ENCODE results near the gene PHC3.

DNA sequence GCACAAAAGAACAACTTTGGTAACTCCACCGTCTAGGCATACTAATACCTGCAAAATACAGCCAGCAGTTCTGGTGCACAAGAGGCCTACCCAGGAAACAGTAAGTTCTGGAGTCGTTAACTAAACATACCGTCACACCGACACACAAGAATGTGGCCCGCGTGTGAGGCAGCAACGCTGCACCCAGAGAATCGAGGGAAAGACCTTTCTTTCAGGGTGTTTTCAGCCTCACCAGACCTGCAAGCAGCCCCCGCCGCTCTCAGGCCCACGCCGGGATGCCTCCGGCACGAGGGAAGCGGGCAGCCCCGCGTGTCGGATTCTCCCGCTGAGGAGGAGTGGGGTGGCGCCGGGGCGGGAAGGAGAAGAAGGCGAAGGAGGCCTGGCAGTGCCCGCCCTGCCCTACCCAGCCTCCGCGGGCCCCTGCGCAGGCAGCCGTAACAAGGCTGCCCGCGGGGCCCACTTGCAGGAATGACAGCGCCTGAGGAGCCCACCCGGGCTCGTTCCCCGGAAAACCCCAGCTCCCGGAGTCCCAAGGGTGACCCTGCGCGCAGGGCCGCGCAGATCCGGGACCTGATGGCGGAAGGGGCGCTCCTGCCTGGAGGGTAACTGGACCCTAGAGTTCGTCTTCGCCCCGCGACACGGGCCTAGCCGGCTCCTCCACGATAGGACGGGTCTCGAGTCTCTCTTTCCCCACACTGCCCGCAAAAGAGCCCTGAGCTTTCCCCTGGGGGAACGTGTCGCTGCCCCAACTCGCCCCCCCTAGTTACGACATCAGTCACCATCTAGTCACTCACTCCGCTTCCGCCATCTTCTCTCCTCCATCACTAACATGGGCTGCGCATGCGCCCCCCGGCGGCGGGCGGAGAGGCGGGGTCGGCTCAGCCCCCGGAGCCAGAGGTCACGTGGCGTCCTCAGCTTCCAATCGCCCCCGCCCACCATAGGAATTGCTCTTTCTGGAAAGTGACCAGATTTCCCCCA, at the start of gene PHC3:
- TF ChIP-seq, protein P1, sequence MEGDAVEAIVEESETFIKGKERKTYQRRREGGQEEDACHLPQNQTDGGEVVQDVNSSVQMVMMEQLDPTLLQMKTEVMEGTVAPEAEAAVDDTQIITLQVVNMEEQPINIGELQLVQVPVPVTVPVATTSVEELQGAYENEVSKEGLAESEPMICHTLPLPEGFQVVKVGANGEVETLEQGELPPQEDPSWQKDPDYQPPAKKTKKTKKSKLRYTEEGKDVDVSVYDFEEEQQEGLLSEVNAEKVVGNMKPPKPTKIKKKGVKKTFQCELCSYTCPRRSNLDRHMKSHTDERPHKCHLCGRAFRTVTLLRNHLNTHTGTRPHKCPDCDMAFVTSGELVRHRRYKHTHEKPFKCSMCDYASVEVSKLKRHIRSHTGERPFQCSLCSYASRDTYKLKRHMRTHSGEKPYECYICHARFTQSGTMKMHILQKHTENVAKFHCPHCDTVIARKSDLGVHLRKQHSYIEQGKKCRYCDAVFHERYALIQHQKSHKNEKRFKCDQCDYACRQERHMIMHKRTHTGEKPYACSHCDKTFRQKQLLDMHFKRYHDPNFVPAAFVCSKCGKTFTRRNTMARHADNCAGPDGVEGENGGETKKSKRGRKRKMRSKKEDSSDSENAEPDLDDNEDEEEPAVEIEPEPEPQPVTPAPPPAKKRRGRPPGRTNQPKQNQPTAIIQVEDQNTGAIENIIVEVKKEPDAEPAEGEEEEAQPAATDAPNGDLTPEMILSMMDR (IDR thresholded peaks at IDR 0.05) = peak; percentile 17; the same call in 1 of the 2 replicates
- no peak for TF ChIP-seq ZFX (IDR thresholded peaks at IDR 0.05; ENCODE audit: borderline replicate concordance)
